Suprapubic skin (tissue), 4 donors: ENCODE results near the gene NMNAT2.

Source experiments
- CTCF ChIP-seq, 2 donors: fragments of 200-600 bp in 1 of 2; fragments of 450-650 bp in 1 of 2; sonication (generic) in 1 of 2; IDR thresholded peaks; one replicate each; pipeline ENCODE4 v1.5.1; 2016 to 2019; ENCODE audit warnings: antibody characterized with exemption in 2 of 2, mild to moderate bottlenecking in 1 of 2, moderate library complexity in 1 of 2
- EP300 ChIP-seq: sonication (generic); formaldehyde crosslinking; IDR thresholded peaks from one replicate; pipeline ENCODE4 v1.6.1; 2017; ENCODE audit warnings: antibody characterized with exemption
- POLR2A ChIP-seq, 2 donors: fragments of 450-650 bp; IDR thresholded peaks; one replicate each; pipeline ENCODE4 v1.6.1; 2017; ENCODE audit warnings: antibody characterized with exemption in 2 of 2, mild to moderate bottlenecking in 2 of 2, moderate library complexity in 2 of 2
- POLR2AphosphoS5 ChIP-seq, 3 donors: sonication (generic); formaldehyde crosslinking; IDR thresholded peaks; one replicate each; pipeline ENCODE4 v1.6.1; 2017; ENCODE audit warnings: antibody characterized with exemption in 3 of 3

- no peak for TF ChIP-seq CTCF (IDR thresholded peaks at IDR 0.05)
- no peak for TF ChIP-seq POLR2AphosphoS5 (IDR thresholded peaks at IDR 0.05)
- TF ChIP-seq POLR2A (IDR thresholded peaks at IDR 0.05): no peak
- no peak for TF ChIP-seq EP300
Measured at GRCh38 chr1:183379951-183380350, 38.2 kb downstream of the NMNAT2 start.
